OCI-LY3 (cell line): ENCODE measurements around the gene CDH4.

Source experiments
- EZH2phosphoT487 ChIP-seq: fragments of 200-600 bp; shearing (Covaris generic); IDR thresholded peaks from 2 replicates; pipeline ENCODE4 v1.6.1; 2018; ENCODE audit warnings: antibody characterized with exemption, mixed run types, low read depth
- TF ChIP-seq, protein P1 (sequence below): fragments of 200-600, 300-600 bp; sonication (generic); IDR thresholded peaks from 2 replicates; pipeline ENCODE4 v1.5.1; 2014; ENCODE audit warnings: antibody characterized with exemption, low read length, low read depth

DNA sequence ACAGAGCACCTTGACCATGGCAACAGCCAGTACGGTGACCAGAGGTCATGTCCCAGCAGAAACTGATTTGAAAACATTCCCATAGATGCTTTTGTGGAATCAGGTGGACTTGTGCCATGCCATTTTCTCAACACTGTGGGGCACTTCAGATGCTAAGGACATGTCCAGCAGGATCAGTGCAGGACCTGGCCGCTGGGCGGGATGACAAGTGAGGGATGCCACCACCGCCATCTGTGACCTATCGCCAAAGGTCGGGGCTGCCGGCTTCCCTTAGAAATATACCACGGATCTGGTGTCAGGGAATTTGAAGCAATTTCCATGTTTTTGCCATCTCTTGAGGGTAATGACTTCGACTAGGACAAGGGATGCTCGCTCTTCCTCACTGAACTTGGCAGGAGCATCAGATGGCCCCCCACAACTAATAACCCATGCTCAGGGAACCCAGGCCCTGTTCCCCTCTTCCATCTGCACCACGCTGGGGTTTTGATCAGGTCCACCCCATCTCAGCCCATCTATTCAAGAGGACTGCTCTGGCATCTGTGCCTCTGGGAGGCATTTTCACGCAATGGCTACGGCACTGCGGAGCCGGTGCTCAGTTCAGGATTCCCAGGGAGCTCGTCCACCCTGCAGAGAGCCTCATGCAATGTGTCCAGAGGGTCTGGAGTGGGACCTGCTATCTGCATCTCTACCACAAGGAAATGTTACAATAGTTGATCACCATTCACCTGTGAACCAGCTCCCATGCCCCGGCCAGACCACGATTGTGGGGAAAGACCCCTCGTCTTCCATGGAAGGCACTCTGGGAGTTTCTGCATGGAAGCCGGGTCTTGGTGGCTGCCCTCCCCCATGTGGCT lies 511.1 kb downstream of the CDH4 start:
- TF ChIP-seq, protein P1, sequence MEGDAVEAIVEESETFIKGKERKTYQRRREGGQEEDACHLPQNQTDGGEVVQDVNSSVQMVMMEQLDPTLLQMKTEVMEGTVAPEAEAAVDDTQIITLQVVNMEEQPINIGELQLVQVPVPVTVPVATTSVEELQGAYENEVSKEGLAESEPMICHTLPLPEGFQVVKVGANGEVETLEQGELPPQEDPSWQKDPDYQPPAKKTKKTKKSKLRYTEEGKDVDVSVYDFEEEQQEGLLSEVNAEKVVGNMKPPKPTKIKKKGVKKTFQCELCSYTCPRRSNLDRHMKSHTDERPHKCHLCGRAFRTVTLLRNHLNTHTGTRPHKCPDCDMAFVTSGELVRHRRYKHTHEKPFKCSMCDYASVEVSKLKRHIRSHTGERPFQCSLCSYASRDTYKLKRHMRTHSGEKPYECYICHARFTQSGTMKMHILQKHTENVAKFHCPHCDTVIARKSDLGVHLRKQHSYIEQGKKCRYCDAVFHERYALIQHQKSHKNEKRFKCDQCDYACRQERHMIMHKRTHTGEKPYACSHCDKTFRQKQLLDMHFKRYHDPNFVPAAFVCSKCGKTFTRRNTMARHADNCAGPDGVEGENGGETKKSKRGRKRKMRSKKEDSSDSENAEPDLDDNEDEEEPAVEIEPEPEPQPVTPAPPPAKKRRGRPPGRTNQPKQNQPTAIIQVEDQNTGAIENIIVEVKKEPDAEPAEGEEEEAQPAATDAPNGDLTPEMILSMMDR: no peak
- no peak for TF ChIP-seq EZH2phosphoT487
